Upper lobe of left lung (tissue), 6 donors: ENCODE measurements around the gene KLK14. TPM values are rescaled to one million over a fixed set of nuclear protein-coding genes. Genes with fewer than 3 reads are reported as not detected.
A peak's percentile ranks its signal among the peaks of the same experiment; 100 is the strongest.

Source experiments
- ATAC-seq, 2 donors: fragments of 200-7000 bp; cut with Tn5 transposase; one replicate each; pipeline ENCODE4 v1.9.1; 2022; ENCODE audit warnings: mild to moderate bottlenecking in 2 of 2, moderate library complexity in 2 of 2; ENCODE audit not compliant: low FRiP score in 2 of 2
- DNase-seq, 2 donors: peaks; one replicate each; pipeline ENCODE4 v3.0.0-alpha.2; 2019 to 2020
- H3K27ac ChIP-seq, 4 donors: fragments of 200-600 bp; sonication (generic); one replicate each; pipeline ENCODE4 v1.5.1; 2016 to 2019
- H3K27me3 ChIP-seq, 4 donors: fragments of 200-600 bp; sonication (generic); one replicate each; pipeline ENCODE4 v1.5.1; 2017 to 2019
- H3K36me3 ChIP-seq, 4 donors: fragments of 200-600 bp; sonication (generic); one replicate each; pipeline ENCODE4 v1.5.1; 2016 to 2019
- H3K4me1 ChIP-seq, 4 donors: fragments of 200-600 bp; sonication (generic); one replicate each; pipeline ENCODE4 v1.5.1; 2018 to 2019
- H3K4me3 ChIP-seq, 4 donors: fragments of 200-600 bp; sonication (generic); one replicate each; pipeline ENCODE4 v1.5.1; 2017 to 2019; ENCODE audit warnings: mild to moderate bottlenecking in 2 of 4, moderate library complexity in 1 of 4
- H3K9me3 ChIP-seq, 4 donors: fragments of 200-600 bp; sonication (generic); one replicate each; pipeline ENCODE4 v1.5.1; 2018 to 2019
- EP300 ChIP-seq, 4 donors: sonication (generic); formaldehyde crosslinking; IDR thresholded peaks; one replicate each; pipeline ENCODE4 v1.5.1; 2017; ENCODE audit warnings: antibody characterized with exemption in 4 of 4, control low read depth in 2 of 4
- POLR2A ChIP-seq, 4 donors: fragments of 450-650 bp; IDR thresholded peaks; one replicate each; pipeline ENCODE4 v1.5.1; 2016 to 2017; ENCODE audit warnings: antibody characterized with exemption in 4 of 4, mild to moderate bottlenecking in 2 of 4
- POLR2AphosphoS5 ChIP-seq, 2 donors: sonication (generic); formaldehyde crosslinking; IDR thresholded peaks; one replicate each; pipeline ENCODE4 v1.5.1; 2017; ENCODE audit warnings: antibody characterized with exemption in 2 of 2
- WGBS, 2 donors: methylation state at CpG; one replicate each; pipeline ENCODE4 v1.1.5; 2017 to 2018; 5-methylcytosine and 5-hydroxymethylcytosine counted together
- total RNA-seq, 6 donors: library from RNA; depleted of rRNA in 4 of 6; stranded (reverse); fragments of >200 nt in 4 of 6; gene quantifications; one replicate each; pipeline versions ENCODE4 v1.1.0 to v1.2.1, GENCODE V29; 2016 to 2021
- TF ChIP-seq, protein P1 (sequence below), 6 experiments: fragments of 450-650 bp in 4 of 6; fragments of 200-600 bp in 2 of 6; sonication (generic) in 2 of 6; IDR thresholded peaks; one replicate each; pipeline ENCODE4 v1.5.1; 2016 to 2019; ENCODE audit warnings: antibody characterized with exemption in 6 of 6
- donor health status: DM: no; HTN: no; CAD: no; lungs with moderate emphysema.
- donor health status: DM: no; HTN: yes; CAD: no; lungs with severe emphysema.

Gene KLK14
- total RNA-seq, 6 donors from 2014 or later, result 1.2 to 2.1 (median 2.0) TPM; not detected in 3

DNA sequence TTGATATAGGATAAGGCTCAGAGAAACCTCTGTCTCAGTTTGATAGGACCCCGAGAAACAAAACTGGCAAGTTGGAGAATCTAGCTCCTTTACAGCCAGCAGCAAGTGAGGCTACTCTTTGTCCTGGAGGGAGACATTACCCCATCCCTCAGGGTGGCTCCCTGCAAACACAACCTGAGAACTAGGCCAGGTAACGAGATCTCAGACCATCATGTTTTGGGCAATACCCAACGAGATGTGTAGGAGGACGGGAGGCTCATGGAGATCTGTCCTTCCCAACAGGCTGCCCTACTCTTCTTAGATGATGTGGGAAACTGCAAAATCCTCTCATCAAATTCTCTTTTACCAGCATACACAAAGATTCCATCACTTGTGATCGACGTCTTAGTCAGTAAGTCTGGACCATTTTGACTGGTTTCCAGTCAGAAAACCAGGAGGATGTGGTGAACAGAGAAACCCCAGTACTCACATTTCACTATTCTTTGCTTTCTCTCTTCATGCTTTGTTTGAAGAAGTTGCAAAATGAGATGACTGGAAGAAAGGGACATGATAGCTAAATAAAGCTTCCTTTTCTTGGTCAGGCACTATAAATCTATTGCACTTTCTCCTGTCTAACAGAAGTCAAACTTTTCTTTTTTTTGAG lies 31.5 kb upstream of the KLK14 start:
- Histone ChIP-seq H3K9me3 (no peaks in the 10 kb centered on the region), H3K4me3 (no peak overlapping the region), H3K36me3 (no peaks in the 10 kb centered on the region), H3K27ac (peak overlapping the region; percentile 5 to 39 (median 24)), H3K4me1 (peaks cover 0 to 1% (median under 1%) of the 10 kb centered on the region in 4 donors), H3K27me3 (no peaks in the 10 kb centered on the region)
- TF ChIP-seq POLR2AphosphoS5 (IDR thresholded peaks at IDR 0.05) (no peak), EP300 (IDR thresholded peaks at IDR 0.05) (no peak), POLR2A (IDR thresholded peaks at IDR 0.05) (no peak)
- TF ChIP-seq, protein P1, sequence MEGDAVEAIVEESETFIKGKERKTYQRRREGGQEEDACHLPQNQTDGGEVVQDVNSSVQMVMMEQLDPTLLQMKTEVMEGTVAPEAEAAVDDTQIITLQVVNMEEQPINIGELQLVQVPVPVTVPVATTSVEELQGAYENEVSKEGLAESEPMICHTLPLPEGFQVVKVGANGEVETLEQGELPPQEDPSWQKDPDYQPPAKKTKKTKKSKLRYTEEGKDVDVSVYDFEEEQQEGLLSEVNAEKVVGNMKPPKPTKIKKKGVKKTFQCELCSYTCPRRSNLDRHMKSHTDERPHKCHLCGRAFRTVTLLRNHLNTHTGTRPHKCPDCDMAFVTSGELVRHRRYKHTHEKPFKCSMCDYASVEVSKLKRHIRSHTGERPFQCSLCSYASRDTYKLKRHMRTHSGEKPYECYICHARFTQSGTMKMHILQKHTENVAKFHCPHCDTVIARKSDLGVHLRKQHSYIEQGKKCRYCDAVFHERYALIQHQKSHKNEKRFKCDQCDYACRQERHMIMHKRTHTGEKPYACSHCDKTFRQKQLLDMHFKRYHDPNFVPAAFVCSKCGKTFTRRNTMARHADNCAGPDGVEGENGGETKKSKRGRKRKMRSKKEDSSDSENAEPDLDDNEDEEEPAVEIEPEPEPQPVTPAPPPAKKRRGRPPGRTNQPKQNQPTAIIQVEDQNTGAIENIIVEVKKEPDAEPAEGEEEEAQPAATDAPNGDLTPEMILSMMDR (IDR thresholded peaks at IDR 0.05), result no peak
- 77 to 83% methylated on average over 5 to 6 of the region's 6 CpGs for WGBS, 2 donors
- DNase-seq (no peak), ATAC-seq (no peak)

DNA sequence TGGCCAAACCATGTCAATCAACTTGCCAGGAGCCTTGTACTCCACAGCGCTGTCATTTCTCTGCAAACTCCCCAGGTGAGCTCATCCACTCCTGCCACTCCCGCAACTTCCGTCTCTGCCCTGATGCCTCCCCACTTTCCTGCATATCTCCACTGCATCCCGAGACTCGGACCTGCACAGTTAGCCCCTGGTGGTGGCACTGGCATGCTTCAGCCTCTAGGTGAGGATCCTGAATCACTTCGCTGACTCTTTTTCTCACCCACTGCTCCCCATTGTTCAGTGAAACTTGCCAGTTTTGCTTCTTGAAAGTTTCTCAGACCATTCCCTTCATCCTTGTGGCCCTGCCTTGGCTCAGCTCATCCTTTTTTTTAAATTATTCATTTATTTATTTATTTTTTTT lies 28.9 kb upstream of the KLK14 start:
- Histone ChIP-seq H3K4me1 (peaks cover 12 to 18% (median 15%) of the 10 kb centered on the region in 4 donors), H3K27ac (no peak overlapping the region), H3K9me3 (no peaks in the 10 kb centered on the region), H3K4me3 (no peak overlapping the region), H3K27me3 (no peaks in the 10 kb centered on the region), H3K36me3 (no peaks in the 10 kb centered on the region)
- 38 to 57% methylated on average over 6 of the region's 6 CpGs for WGBS, 2 donors
- ATAC-seq, result no peak
- no peak for DNase-seq
- TF ChIP-seq, protein P1 (IDR thresholded peaks at IDR 0.05), result peak in 1 of 6 experiments; percentile 19
- TF ChIP-seq EP300 (IDR thresholded peaks at IDR 0.05) (no peak), POLR2A (IDR thresholded peaks at IDR 0.05) (no peak), POLR2AphosphoS5 (IDR thresholded peaks at IDR 0.05) (no peak)

DNA sequence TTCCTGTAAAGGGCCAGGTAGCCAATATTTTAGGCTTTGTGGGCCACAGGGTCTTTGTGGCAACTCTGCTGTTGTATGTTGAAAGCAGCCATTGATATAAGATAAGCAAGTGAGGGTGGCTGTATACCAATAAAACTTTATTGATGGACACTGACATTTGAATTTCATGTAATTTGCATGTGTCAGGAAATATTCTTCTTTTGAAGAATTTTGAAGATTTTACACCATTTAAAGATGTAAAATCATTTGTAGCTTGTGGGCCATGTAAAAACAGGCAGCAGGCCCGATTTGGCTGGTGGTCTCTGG lies 27.9 kb upstream of the KLK14 start:
- ATAC-seq (no peak), DNase-seq (no peak)

DNA sequence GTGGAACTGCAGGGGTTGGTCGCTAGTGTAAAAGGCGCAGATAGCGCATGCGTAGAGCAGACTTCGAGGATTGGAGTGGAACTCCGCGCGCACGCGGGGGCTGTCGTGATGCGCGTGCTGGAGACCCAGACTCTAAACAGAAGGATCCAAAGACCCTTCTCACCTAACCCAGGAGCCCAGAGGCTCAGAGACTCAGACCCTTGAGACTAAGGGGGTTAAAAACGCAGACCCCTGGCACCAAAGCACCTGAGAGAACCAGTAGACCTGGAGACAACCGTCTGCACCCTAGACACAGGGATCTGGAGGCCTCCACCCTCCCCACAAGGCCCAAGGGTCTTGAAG lies 26.1 kb upstream of the KLK14 start:
- no peaks in the 10 kb centered on the region for H3K9me3 ChIP-seq
- no peaks in the 10 kb centered on the region for H3K27me3 ChIP-seq
- peaks cover 12 to 21% (median 15%) of the 10 kb centered on the region in 4 donors for H3K4me1 ChIP-seq
- H3K27ac ChIP-seq, result peak overlapping the region; percentile 41 to 82 (median 68)
- WGBS, 2 donors, result 4 to 8% methylated on average over 15 of the region's 15 CpGs
- H3K4me3 ChIP-seq, result peak overlapping the region; percentile 39 to 78 (median 72)
- TF ChIP-seq, protein P1 (IDR thresholded peaks at IDR 0.05), result peak in 1 of 6 experiments; percentile 3
- TF ChIP-seq EP300 (IDR thresholded peaks at IDR 0.05), result no peak
- DNase-seq, result peak in 1 of 2 donors; percentile 90
- ATAC-seq, result peak; percentile 58 to 78
- peaks cover 0 to 14% (median 5%) of the 10 kb centered on the region in 4 donors for H3K36me3 ChIP-seq

More for the DNA sequence above, 27.9 kb upstream of the KLK14 start:
- WGBS, 2 donors, result 56 to 70% methylated on average over 1 of the region's 1 CpG
- Histone ChIP-seq H3K27me3 (no peaks in the 10 kb centered on the region), H3K4me3 (no peak overlapping the region), H3K4me1 (peaks cover 12 to 21% (median 15%) of the 10 kb centered on the region in 4 donors), H3K9me3 (no peaks in the 10 kb centered on the region), H3K36me3 (peaks cover 0 to 1% (median 0%) of the 10 kb centered on the region in 4 donors), H3K27ac (no peak overlapping the region)
- TF ChIP-seq POLR2AphosphoS5 (IDR thresholded peaks at IDR 0.05), result no peak
- TF ChIP-seq POLR2A (IDR thresholded peaks at IDR 0.05), result no peak
- TF ChIP-seq, protein P1 (IDR thresholded peaks at IDR 0.05), result no peak
- no peak for TF ChIP-seq EP300 (IDR thresholded peaks at IDR 0.05)
